B cell (primary cell): ENCODE results near the gene TECR.

Experiments
- CTCF ChIP-seq: fragments of 200-600 bp; IDR thresholded peaks from one replicate; pipeline ENCODE4 v1.8.0; 2022; ENCODE audit warnings: antibody characterized with exemption, mild to moderate bottlenecking
- EZH2 ChIP-seq: IDR thresholded peaks from 2 replicates; pipeline ENCODE4 v1.6.1; 2012; ENCODE audit warnings: borderline replicate concordance, low read depth, mild to moderate bottlenecking, moderate library complexity, low read length; ENCODE audit not compliant: insufficient read depth, poor library complexity, severe bottlenecking

DNA sequence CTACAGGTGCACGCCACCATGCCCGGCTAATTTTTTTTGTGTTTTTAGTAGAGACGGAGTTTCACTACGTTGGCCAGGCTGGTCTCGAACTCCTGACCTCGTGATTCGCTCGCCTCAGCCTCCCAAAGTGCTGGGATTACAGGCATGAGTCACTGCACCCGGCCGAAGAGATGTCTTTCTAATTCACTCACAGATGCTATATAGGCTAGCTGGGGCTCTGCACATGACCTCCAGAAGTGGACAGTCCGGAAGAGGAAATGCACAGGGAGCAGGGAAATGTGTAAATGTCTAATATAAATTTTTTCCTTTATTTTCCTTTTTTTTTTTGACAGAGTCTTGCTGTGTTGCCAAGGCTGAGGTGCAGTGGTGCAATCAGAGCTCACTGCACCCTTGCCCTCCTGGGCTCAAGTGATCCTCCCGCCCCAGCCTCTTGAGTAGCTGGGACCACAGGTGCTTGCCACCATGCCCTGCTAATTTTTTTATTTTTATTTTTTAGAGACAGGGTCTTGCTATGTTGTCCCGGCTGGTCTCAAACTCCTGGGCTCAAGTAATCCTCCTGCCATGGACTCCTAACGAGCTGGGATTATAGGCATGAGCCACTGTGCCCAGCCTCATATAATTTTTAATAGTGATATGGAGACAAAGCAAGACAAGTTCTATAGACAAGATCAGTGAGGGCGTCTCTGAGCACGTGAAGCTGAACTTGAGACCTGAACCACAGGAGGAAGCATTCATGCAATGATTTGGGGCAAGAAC lies 41.8 kb upstream of the TECR start:
- no peak for TF ChIP-seq CTCF
- TF ChIP-seq EZH2 = no peak
